ENCODE results near the gene KCTD8.

The KCTD8 gene

GRCh38 chr4:44447563-44448504 is 775 bp downstream of the KCTD8 start:
- H3K4me3 ChIP-seq (ENCODE audit: low read depth, low read length): peak overlapping the region; percentile 54
- TF ChIP-seq, protein P1, sequence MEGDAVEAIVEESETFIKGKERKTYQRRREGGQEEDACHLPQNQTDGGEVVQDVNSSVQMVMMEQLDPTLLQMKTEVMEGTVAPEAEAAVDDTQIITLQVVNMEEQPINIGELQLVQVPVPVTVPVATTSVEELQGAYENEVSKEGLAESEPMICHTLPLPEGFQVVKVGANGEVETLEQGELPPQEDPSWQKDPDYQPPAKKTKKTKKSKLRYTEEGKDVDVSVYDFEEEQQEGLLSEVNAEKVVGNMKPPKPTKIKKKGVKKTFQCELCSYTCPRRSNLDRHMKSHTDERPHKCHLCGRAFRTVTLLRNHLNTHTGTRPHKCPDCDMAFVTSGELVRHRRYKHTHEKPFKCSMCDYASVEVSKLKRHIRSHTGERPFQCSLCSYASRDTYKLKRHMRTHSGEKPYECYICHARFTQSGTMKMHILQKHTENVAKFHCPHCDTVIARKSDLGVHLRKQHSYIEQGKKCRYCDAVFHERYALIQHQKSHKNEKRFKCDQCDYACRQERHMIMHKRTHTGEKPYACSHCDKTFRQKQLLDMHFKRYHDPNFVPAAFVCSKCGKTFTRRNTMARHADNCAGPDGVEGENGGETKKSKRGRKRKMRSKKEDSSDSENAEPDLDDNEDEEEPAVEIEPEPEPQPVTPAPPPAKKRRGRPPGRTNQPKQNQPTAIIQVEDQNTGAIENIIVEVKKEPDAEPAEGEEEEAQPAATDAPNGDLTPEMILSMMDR (IDR thresholded peaks at IDR 0.05; ENCODE audit: low read depth, low read length, missing control alignments): peak; percentile 22
- DNase-seq (ENCODE audit: low read depth): no peak
- in situ Hi-C loops (cut with HindIII; ENCODE audit: low sequenced_read_pairs): no loop called here

- H3K4me3 ChIP-seq (ENCODE audit: low read depth, low read length): peak overlapping the region; percentile 54
- no peak for DNase-seq (ENCODE audit: low read depth)
- in situ Hi-C loops (cut with HindIII; ENCODE audit: low sequenced_read_pairs): no loop called here
- TF ChIP-seq, protein P1 (IDR thresholded peaks at IDR 0.05; ENCODE audit: low read depth, low read length, missing control alignments): no peak
These were observed 1.6 kb downstream of the KCTD8 start for GRCh38 chr4:44446801-44447562.

- DNase-seq (ENCODE audit: low read depth): no peak
- TF ChIP-seq, protein P1 (IDR thresholded peaks at IDR 0.05; ENCODE audit: low read depth, low read length, missing control alignments): no peak
- in situ Hi-C loops (cut with HindIII; ENCODE audit: low sequenced_read_pairs): no loop called here
- H3K4me3 ChIP-seq (ENCODE audit: low read depth, low read length): peak overlapping the region; percentile 54
These were observed 2.4 kb downstream of the KCTD8 start for GRCh38 chr4:44446191-44446590.

- H3K4me3 ChIP-seq (ENCODE audit: low read depth, low read length): no peak overlapping the region
- TF ChIP-seq, protein P1 (IDR thresholded peaks at IDR 0.05; ENCODE audit: low read depth, low read length, missing control alignments): no peak
- no peak for DNase-seq (ENCODE audit: low read depth)
- in situ Hi-C loops (cut with HindIII; ENCODE audit: low sequenced_read_pairs): no loop called here
These were observed 9.9 kb downstream of the KCTD8 start for GRCh38 chr4:44438687-44439086.

DNA sequence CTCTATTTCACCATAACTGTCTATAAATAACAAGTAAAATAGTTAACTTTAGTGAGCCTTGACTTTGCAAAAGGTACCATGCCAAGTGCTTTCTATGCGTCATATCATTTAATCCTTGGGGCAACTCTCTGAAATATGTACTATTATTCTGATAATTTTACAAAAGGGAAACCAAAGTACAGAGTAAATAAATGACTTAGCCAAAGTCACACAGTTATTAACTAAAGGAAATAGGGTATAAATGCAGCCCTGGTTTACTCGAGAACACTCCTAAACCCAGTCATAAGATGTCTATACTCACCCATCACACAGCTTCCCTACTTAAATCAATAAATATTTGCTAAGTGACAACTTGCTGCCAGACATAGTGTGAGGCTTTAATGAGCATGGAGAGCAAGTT is 14.4 kb downstream of the KCTD8 start:
- no peak overlapping the region for H3K4me3 ChIP-seq (ENCODE audit: low read depth, low read length)
- no peak for DNase-seq (ENCODE audit: low read depth)
- in situ Hi-C loops (cut with HindIII; ENCODE audit: low sequenced_read_pairs): no loop called here
- TF ChIP-seq, protein P1 (IDR thresholded peaks at IDR 0.05; ENCODE audit: low read depth, low read length, missing control alignments): no peak

GRCh38 chr4:44425614-44426208 is 22.9 kb downstream of the KCTD8 start:
- DNase-seq (ENCODE audit: low read depth): no peak
- in situ Hi-C loops (cut with HindIII; ENCODE audit: low sequenced_read_pairs): no loop called here
- no peak overlapping the region for H3K4me3 ChIP-seq (ENCODE audit: low read depth, low read length)
- TF ChIP-seq, protein P1 (IDR thresholded peaks at IDR 0.05; ENCODE audit: low read depth, low read length, missing control alignments): peak; percentile 73

Data from astrocyte of the cerebellum (primary cell).